NCI-H1417 (cell line): ENCODE measurements around the gene CACNA1A.

Source experiments
- DNase-seq, 3 experiments: peaks; one replicate each; lab custom pipeline; 2025; lab: John Stamatoyannopoulos, UW

CACNA1A gene

DNA sequence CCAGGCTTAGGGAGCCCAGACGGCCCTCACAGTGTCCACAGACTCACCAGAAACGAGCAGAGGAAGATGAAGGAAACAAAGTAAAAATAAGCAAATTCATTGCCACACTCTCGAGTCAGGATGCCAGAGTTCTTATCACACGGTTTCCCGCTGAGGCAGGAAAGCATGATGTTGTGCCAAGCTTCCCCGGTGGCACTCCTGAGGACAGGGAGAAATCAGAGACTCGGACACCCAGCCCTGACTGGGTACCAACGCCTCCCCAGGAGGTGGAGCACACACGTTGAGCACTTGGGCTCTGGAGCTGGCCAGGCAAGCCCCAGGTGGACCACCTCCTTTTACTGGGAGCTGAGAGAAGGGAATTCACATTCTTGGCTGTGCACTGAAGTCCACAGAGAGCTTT, 274.6 kb downstream of the CACNA1A start:
- DNase-seq: no peak

DNA sequence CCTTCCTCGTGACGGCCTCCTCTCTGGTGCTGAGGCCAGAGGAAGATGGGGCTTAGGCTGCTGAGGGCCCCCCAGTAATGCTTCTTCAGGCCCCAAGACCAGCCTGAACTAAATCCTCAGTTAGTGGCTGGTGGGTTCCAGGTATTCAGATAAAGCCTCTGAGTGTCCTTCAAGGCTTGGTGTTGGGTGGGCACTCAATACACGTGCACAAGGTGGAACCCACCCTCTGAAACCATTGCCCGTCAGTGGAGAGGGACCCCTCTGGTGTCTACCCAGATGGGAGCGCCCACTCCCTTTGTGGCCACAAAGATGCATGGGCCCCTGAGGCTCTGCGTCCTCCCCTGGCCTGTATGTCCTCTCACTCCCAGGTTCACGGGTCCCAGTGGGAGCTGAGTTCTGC, 277.0 kb downstream of the CACNA1A start:
- DNase-seq: no peak

DNA sequence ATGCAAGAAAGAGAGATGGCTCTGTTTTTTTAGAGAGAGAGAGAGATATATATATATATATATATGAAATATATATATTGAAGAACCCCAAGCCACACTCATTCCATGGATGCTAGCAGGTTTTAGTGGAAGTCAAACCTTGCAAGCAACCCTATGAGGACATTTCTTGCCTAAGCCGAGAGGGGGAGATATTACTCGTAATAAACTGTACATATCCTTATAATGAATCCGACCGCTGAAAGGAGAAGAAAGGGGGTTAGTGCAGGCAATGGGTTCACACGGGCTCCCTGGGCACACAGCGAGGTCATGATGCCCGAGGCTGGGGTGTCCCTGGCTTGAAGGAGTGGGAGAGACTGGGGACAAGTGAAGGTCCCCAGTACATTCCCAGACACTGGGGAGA, 277.7 kb downstream of the CACNA1A start:
- DNase-seq: no peak

DNA sequence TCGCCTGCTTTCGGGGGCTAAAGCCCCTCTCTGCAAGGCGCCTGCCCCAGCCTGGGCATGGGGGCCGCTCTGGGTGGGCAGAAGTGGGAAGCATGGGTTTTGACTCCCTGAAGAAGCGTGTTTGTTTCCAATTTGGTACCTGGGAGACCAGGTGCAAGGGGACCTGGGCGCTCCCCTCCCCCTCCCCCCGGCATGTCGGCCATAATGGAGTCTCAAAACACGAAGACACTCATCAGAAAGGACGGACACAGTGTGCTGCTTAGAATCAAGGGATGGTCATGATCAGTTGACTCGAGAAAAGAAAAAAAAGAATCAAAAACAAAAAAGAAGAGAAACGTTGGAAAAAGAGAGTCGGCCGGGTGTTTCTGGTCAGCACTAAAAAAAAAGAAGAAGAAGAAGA, 279.3 kb downstream of the CACNA1A start:
- no peak for DNase-seq

DNA sequence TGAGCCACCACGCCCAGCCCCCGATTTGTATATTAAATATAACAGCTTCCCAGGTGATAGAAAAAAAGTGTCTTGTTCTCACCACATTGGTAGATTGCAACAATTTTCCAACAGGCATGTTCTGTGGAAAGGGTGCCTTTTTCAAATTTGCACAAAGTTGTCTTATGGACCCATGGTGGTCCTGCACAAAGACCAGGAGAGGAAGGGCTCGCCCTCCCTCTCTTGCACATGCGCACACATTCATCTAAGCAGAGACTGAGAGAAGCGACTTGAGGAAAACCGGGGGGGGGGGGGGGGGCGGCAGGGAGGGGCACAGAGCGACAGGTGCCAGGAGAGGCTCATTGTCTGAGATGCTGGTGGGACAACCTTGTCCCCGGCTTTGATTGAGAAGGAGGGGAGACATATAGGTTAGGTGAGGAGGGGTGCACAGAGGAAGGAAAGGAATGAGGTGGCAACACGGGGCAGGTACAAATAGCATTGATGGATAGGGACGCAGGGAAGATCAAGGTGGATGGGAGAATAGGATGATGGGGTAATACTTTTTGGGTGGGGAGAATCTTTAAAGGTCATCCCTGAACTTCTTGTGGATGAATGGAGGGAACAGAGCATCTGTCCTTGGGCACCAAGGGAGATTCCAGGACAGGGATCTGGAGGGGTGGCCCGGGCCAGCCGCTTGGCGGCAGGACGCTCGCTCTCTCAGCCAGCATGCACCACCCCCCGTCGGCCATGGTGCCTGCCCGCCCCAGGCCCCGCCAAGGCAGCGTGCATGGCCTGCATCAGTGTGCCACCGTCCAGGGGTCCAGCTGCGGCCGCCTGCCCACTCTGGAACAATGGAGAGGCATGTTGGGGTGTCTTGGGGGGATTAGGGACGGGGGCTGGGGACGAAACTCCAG, 280.1 kb downstream of the CACNA1A start:
- DNase-seq: no peak

DNA sequence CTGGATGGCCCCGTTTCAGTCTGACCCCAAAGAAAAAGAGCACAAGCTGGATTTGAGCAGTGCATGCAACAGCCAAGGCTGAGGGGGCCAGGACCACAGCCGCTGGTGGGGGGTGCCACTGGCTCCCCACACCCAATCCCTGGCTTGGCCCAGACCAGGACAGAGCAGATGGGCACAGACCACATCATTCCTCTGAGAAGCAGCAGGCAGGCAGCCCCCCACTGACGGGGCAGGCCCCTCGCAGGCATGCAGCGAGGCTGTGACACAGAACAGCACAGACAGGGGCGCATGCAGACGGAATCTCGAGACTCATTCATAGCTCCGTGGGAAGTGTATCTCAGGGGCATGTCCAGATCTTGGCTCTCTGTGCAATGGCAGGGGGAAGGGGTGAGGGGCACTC, 281.2 kb downstream of the CACNA1A start:
- DNase-seq: no peak

DNA sequence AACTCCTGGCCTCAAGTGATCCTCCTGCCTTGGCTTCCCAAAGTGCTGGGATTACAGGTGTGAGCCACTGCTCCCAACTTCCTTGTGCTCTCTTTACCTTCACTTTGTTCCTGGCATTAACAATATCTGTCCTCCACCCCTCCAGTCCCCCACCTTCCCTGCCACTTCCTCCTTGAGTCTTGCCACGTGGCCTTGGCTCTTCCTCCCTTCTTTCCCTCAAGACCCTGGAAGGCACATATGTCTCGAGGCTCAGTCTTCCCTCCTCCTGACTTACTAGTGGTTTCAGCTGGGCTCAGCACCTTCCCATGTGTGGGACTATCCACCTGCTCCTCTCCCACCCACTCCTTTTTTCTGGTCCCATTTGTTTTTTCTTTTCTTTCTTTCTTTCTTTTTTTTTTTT, 285.4 kb downstream of the CACNA1A start:
- no peak for DNase-seq

DNA sequence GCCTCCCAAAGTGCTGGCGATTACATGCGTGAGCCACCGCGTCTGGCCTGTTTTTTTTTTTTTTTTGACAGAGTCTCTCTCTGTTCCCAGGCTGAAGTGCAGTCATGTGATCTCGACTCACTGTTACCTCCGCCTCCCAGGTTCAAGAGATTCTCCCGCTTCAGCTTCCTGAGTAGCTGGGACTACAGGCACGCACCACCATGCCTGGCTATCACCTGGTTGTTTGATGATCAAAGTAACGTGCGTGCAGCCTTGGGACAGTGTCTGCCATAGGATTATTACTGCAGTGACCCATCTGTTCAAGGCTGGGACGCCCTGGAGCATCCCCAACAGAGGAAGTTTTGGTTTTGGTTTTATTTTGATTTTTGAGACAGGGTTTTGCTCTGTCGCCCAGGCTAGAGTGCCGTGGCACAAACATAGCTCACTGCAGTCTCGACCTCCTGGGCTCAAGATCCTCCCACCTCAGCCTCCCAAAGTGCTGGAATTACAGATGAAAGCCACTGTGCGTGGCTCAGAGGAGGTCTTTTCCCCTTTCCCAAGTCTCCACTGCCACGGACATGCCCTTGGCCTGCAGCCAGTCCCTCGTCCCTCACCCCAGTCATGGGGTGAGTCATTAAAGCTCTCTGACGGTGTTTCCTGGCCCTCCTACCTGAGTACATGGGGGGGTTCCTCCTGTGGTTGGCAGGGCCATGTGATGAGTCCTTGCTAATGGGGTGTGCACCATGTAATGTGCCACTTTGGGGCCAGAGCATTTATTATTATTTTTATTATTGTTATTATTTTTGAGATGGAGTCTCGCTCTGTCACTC, 290.5 kb downstream of the CACNA1A start:
- no peak for DNase-seq

DNA sequence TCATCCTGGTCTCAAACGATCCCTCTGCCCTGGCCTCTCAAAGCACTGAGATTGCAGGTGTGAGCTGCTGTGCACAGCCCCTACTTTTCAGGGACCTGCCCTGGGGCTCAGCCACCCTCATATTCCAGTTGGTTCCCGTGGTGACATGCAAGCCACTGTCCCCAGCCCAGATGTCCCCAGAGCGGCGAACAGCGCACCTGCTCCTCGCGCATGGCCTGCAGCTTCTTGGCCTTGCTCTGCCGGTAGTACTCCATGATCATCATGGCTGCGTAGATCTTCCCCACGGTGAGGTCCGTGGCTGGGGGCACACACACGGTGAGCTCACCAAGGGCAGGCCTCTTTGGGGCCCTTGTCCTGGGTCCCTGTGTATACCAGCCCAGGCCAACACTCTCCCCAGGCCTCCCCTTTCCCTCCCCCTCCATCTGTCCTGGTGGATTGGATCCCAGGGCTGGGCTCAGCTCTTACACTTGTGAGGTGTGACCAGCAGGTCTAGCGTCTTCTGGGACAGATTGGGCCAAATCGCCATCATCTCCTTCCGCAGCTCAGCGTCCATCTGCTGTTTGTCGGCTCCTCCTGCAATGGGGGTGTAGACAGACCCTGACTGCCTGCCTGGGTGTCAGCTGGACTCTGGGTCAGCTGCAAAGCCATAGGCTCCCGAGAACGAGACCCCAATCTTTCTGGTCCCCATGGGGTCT, 292.1 kb downstream of the CACNA1A start:
- no peak for DNase-seq

DNA sequence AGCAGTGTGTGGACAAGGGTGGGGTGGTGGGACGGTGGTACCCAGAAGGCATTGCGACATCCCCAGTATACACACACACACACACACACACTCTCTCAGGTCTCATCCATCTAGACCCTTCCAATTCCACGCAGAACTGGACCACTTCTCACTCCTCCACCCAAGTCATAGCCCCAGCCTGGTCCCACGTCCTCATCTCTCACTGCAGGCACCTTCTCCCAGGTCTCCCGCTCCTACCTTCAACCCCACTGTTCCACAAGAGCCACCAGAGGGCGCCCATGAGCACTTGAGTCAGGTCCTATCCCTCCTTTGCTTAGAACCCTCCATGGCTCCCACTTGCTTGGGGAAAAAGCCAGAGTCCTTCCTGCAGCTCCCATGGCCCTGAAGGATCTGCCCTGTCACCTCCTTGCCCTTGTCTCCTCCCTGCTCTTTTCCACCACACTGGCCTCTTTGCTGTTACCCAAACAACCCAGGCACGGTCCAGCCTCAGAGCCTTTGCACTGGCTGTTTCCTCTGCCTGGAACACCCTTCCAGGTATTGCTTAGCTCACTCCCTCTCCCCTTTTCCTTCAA, 293.4 kb downstream of the CACNA1A start:
- DNase-seq: peak in 2 of 3 experiments; percentile 39 to 70

DNA sequence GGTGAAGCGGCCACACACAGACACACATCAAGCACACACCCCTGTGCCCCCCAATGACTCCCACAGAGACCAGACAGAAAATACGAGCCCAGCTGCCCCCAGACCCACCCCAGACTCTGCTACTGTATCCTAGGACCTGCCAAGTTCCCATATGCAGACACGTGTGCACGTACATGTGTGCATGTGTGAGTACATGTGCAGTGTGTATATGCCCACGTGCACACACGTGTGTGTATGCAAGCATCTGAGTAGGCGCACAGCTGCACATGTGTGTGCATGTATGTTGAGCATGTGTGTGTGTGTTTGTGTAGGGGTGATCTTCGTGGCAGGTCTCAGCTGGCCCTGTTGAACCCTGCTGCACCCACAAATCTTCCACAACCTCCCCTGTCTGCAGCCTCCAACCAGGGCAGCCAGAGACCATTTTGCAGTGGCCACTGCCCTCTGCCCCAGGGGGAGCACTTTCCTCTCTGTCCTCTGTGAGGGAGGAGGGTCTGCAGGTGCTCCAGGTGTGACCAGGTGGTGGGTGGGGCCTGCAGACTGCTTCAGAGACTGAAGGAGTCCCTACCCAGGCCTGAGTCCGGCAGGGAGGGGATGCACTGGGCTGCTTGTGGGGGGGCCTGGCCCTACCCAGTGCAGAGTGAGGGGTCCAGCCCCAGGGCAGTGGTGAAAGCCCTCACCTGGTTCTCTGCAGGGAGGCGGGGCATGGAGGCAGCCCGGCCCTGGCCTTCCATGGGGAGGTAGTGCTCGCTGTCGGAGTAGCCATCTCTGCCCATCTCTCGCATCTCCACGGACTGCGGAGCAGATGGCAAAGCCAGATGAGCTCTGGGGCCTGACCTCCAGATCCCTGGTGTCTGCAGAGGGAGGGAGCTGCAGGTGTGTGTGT, 294.6 kb downstream of the CACNA1A start:
- no peak for DNase-seq

DNA sequence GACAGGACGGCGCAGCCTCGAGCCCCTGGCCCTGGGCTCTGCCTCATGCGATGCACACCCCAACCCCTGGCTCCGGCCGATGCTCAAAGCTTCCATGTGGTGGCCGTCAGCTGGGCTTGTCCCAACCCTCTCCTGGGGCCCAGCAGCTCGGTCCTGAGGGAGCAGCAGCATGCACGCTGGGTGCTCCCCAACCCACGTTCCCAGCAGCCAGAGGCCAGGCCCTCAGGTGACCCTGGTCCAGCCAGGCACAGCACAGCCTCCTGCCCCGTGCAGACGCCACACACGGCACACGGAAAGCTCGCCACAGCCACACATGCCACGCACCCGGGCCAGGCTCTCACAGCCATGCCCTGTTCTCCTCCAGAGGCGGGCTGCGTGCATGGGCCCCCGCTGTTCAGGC, 295.3 kb downstream of the CACNA1A start:
- DNase-seq: no peak

DNA sequence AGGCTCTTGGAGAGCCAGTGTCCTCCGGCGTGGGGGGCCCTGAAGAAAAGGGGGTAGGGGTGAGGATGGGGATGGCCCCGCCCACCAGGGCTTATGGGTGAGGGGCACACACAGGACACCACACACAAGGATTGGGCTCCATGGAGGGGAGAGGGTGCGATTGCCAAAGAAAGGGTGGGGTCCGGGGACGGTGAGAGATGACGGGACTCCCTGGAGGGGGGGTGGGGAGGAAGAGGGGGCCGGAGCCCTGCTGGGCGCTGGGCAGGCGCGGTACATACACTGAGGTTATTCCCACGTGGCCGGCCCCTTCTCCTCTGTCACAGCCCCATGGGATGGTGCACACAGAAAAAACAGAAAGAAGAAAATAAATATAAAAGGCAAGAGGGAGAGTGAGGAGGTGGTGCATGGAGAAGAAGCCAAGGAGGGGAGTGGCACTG, 295.9 kb downstream of the CACNA1A start:
- no peak for DNase-seq

DNA sequence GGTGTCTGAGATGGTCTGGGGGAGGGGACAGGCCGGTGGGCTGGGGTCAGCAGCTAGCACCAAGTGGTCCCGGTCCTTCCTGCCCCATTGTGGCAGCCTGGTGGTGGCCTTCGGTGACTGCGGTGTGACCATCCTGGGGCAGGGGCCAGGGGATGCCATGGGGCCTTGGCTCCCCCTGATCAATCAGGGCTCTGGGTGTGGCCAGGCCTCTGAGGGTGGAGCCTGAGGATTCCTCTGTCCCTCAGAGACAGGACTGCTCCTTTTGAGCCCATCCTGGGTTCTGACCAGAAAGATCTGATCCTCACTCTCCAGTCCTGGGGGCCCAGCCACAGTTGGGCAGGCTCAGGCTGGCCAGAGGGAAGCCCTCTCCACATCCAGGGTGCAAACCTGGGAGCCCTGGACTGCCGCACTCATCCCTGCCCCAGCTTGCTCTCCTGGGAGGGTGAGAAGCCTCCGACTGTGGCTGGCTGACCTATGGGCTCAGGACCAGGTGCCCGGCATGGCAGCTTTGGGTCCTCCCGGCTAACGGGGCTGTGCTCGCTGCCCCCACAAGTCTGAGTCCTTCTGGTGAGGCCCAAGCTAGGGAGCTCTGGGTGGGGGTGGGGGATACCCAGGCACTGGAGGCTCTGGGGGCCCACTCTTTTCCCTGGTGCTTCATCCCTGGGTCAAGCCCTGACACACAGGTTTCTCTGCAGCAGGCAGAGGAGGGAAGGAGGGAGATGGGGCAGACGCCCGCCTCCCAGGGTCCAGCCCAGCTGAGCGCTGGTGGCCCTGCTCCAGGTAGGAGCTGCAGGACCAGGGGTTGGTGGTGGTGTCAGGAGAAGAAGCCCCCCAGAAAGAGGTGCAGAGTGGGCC, 296.6 kb downstream of the CACNA1A start:
- no peak for DNase-seq

DNA sequence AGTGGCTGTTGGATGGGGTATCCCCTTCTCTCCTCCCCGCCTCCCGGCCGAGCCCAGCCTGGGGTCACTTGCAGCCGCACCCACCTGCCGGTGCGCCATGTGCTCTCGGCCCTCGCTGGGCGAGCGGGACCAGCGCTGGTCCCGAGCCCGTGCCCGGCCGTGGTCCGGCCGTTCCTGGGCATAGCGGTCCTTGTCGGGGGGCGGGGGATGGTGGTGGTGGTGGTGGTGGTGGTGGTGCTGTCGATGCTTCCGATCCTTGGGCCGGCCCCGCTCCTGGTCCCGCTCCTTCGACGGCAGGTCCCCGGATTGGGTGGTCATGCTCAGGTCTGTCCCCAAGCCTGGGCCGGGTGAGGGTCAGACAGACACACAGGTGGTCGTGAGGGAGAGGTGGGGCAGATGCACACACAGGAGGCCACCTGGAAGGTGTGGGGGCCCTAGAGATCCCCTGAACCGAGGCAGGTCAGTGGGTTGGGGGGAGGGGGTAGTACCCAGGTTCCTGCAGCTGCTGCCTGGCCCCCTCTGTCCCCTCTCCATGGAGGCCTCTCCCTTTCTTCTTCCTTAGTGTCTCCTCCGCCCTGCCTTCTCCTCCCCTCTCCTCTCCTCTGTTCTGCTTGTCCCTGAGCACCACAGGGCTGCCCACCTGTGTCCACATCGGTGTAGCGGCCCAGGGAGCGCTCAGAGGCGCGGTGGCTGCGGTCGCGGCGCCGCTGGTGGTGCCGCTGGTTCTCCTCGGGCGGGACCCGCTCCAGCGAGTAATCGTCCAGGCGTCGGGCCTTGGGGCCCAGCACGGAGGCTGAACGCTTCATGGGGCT, 297.4 kb downstream of the CACNA1A start:
- no peak for DNase-seq

DNA sequence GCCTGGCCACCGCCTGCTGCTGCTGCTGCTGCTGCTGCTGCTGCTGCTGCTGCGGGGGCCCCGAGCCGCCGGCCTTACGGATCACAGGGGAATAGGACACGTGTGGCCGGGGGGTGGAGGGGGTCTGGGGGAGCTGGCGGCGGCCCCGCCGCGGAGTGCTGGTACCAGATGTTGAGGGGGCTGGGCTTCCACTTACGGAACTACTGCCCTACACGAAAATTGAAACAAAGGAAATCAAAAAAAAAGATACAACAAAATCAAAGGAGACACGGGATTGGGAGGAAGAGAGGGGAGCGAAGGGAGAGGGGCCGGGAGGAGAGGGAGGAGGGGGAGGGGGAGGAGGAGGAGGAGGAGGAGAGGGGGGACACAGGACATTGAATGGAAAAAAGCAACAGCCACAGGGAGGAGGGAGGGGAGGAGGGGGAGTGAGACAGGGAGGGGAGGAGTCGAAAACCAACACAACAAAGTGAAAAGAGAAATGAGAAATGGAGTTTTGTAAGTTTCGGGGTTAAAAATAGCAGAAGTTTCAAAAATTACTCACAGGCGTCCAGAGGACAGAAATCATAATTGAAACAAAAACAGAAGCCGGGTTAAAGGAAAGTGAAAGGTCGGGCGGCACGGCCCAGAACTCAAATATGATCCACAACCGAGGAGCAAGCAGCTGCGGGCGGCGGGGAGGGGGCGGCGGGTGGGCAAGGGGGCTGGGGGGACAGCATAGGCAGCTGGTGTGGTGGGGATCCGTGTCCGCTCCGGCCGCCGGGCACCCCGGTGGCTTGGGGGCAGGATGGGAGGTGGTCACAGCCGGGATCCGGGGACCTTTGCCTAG, 298.2 kb downstream of the CACNA1A start:
- no peak for DNase-seq

DNA sequence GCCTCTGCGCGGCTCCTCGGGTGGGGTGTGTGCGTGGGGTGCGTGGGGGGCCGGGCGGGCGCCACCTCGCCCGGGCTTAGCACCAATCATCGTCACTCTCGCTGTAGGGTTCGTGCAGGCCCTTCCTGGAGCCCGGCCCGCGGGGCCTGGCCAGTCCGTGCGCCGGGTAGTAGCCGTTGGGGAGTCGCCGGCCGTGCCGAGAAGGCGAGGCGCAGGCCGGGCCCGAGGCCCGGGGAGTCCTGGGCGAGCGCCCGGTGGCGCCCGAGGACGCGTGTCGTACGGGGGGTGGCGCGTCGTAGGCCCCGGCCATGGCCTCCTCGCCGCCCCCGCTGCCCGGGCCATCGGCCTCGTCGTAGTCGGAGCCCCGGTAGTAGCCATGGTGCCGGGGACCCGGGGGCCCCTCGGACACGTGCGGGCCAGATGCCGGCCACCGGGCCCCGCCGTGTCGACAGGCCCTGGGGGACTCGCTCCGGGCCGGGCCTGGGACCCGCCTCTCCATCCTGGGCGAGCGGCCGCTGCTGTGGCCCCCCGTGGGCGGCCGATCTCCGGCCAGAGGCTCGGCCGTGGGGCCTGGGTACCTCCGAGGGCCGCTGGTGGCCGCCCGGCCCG, 298.9 kb downstream of the CACNA1A start:
- DNase-seq: no peak

DNA sequence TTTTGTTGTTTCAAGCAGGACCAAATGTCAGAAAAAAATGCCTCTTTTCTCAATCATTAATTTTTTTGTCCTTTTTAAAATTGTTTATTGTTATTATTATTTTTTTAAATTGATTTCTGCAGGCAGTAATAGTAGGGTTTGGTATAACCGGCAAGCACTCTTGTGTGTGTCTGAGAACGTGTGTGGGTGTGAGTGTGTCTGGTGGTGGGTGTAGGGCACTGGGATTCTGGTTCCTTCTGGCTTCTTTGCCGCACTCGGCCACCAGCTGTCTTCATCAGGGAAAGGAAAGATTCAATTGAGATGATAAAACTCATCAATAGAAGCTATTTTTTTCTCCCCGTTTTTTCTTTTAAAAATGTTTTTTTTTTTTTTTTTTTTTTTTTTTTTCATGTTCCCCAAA, 299.7 kb downstream of the CACNA1A start:
- no peak for DNase-seq
